Measurements from ENCODE around the gene GNRH2. TPM values are rescaled to one million over a fixed set of nuclear protein-coding genes. Genes with fewer than 3 reads are reported as not detected.

GNRH2 gene
- total RNA-seq, 1 experiment from 2014 or later: 1.1 TPM

GRCh38 chr20:3082306-3082951, 39.0 kb downstream of the GNRH2 start:
- DNase-seq: no peak

More at GRCh38 chr20:3082306-3082951, 39.0 kb downstream of the GNRH2 start:
- Histone ChIP-seq H3K4me1 (ENCODE audit: insufficient read depth, low read length) (no peaks in the 10 kb centered on the region; the same call in 1 of the 2 replicates), H3K27ac (ENCODE audit: insufficient read length, low read depth, low read length) (no peak overlapping the region), H4K91ac (ENCODE audit: insufficient read length, low read depth, low read length) (no peak overlapping the region), H4K20me1 (ENCODE audit: control insufficient read depth, insufficient read depth, insufficient read length) (no peaks in the 10 kb centered on the region), H3K9ac (ENCODE audit: extremely low read depth, insufficient read length, low read length) (no peak overlapping the region), H3K27me3 (ENCODE audit: insufficient read depth, low read length) (peaks cover 29% of the 10 kb centered on the region), H4K8ac (replicated peaks; ENCODE audit: insufficient read length, low read depth, low read length) (no peak overlapping the region), H3T11ph (ENCODE audit: low read length) (no peak overlapping the region), H3K9me3 (ENCODE audit: control insufficient read depth, low read depth, low read length) (no peaks in the 10 kb centered on the region), H3K23ac (ENCODE audit: insufficient read length, low read depth, low read length) (no peak overlapping the region), H3K79me1 (ENCODE audit: insufficient read depth, low read depth, low read length, poor library complexity, severe bottlenecking) (no peaks in the 10 kb centered on the region), H2BK12ac (ENCODE audit: insufficient read length, low read depth, low read length) (no peak overlapping the region), H3K4ac (ENCODE audit: low read depth, low read length) (no peak overlapping the region), H2BK20ac (ENCODE audit: low read depth, low read length, poor library complexity, severe bottlenecking) (no peak overlapping the region), H2BK15ac (ENCODE audit: low read depth, low read length) (no peak overlapping the region), H2AK5ac (ENCODE audit: insufficient read length, low read length) (no peak overlapping the region), H3K18ac (ENCODE audit: insufficient read length, low read depth, low read length) (no peak overlapping the region), H3K23me2 (ENCODE audit: insufficient read length, low read depth, low read length, poor library complexity, severe bottlenecking) (peaks cover 4% of the 10 kb centered on the region), H2AFZ (ENCODE audit: low read length) (no peak overlapping the region), H4K5ac (ENCODE audit: insufficient read length, low read depth, low read length) (no peak overlapping the region), H2BK120ac (ENCODE audit: low read depth, low read length, poor library complexity, severe bottlenecking) (no peak overlapping the region), H3K79me2 (ENCODE audit: insufficient read depth, low read length) (no peaks in the 10 kb centered on the region), H3K14ac (ENCODE audit: insufficient read depth, low read length) (no peak overlapping the region), H2BK5ac (ENCODE audit: insufficient read length, low read length) (no peak overlapping the region), H3K4me2 (ENCODE audit: insufficient read depth, insufficient read length, low read length) (peak overlapping the region; percentile 77), H3K56ac (ENCODE audit: insufficient read length, low read depth, low read length) (no peak overlapping the region)
- peaks cover 0 to 3% of the 10 kb centered on the region in 2 experiments; a peak in 1 of 4 replicates for H3K4me1 Mint-ChIP-seq
- peak overlapping the region; percentile 55 to 79 for H3K4me3 Mint-ChIP-seq
- TF ChIP-seq, protein P1, sequence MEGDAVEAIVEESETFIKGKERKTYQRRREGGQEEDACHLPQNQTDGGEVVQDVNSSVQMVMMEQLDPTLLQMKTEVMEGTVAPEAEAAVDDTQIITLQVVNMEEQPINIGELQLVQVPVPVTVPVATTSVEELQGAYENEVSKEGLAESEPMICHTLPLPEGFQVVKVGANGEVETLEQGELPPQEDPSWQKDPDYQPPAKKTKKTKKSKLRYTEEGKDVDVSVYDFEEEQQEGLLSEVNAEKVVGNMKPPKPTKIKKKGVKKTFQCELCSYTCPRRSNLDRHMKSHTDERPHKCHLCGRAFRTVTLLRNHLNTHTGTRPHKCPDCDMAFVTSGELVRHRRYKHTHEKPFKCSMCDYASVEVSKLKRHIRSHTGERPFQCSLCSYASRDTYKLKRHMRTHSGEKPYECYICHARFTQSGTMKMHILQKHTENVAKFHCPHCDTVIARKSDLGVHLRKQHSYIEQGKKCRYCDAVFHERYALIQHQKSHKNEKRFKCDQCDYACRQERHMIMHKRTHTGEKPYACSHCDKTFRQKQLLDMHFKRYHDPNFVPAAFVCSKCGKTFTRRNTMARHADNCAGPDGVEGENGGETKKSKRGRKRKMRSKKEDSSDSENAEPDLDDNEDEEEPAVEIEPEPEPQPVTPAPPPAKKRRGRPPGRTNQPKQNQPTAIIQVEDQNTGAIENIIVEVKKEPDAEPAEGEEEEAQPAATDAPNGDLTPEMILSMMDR (conservative IDR thresholded peaks at IDR 0.05): no peak
- no CpG with 5 or more reads among the region's 71 CpGs for WGBS (ENCODE audit: extremely low coverage, insufficient read length, low lambda C conversion rate)
- H3K27me3 Mint-ChIP-seq (ENCODE audit: low read depth): peaks cover 64% of the 10 kb centered on the region
- H3K27ac Mint-ChIP-seq: no peak overlapping the region
- peaks cover 0 to 2% of the 10 kb centered on the region in 2 experiments; a peak in 2 of 5 replicates for H3K9me3 Mint-ChIP-seq
- H3K36me3 Mint-ChIP-seq (ENCODE audit: insufficient read depth in 1 of 3, low read depth in 3 of 3): no peaks in the 10 kb centered on the region; a peak in 2 of 7 replicates

Measured in H9 (cell line).